Tongue (tissue), 2 donors: ENCODE measurements around the gene ADGRD2. TPM values are rescaled to one million over a fixed set of nuclear protein-coding genes. Genes with fewer than 3 reads are reported as not detected.

Experiments
- DNase-seq: peaks from one replicate; pipeline ENCODE4 v3.0.0-alpha.2; 2015
- total RNA-seq: library from RNA; depleted of rRNA; stranded (reverse); fragments of >200 nt; gene quantifications from one replicate; pipeline ENCODE4 v1.2.3, GENCODE V29; 2014

ADGRD2 gene
- total RNA-seq, 1 donor from 2014 or later, result not detected

DNA sequence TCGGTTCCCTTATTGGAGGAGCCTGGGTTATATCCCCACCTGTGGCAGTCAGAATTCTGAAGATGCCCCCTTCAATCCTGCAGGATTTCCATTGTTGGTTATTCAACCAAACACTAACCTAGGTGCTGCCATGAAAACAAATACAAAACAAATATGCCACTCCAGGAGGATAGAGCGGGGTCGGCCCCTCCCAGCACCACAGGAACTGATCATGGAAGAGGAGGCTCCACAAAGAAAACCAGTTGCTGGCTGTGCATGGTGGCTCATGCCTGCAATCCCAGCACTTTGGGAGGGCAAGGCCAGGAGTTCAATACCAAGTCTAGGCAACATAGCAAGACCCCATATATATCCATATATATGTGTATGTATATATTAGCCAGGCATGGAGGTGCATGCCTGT, 13.2 kb upstream of the ADGRD2 start:
- no peak for DNase-seq

DNA sequence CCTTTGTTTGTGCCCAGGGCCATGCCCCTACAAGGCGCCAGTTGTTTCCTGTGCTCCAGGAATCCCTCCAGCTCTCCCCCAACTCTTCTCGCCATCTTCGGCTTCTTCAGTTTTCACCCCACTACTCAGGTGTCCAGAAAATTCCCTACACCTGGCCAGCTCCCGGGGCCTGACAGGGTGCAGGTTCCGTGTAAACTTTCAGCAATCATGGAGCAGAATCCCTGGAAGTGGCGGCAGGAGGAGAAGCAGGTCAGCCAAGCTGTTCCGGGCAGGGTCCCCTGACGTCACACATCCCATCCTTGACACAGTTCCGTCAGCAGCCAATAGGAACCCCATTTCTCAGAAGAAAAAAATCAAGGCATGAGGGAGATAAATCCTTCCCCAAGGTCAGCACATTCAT, 12.2 kb upstream of the ADGRD2 start:
- DNase-seq, result no peak

GRCh38 chr9:124439086-124439485, 11.2 kb upstream of the ADGRD2 start:
- no peak for DNase-seq

- DNase-seq, result no peak
Observed at GRCh38 chr9:124439686-124440243, 10.5 kb upstream of the ADGRD2 start.

- DNase-seq, result no peak
Observed at GRCh38 chr9:124440786-124441185, 9.5 kb upstream of the ADGRD2 start.

DNA sequence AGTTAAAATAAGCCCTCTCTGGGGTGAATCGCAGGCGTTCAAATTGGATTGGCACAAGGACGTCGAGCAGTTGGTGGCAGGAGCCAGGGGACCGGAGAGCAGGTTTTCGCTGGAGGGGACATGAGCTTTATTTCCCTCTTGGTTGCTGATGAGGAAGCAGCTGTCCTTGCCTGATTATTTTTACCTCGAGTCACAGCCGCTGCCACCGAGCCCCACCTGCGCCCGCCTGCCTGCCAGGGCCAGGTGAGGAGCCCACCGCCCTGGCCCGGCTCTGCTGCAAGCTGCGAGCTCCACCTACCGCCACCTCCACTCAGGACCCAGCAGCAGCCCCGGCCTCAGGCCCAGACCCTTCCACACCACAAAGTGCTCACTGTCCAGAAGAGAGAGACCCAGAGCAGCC, 9.0 kb upstream of the ADGRD2 start:
- no peak for DNase-seq

- no peak for DNase-seq
Observed at GRCh38 chr9:124442379-124442778, 7.9 kb upstream of the ADGRD2 start.

- no peak for DNase-seq
Observed at GRCh38 chr9:124442826-124443225, 7.4 kb upstream of the ADGRD2 start.

DNA sequence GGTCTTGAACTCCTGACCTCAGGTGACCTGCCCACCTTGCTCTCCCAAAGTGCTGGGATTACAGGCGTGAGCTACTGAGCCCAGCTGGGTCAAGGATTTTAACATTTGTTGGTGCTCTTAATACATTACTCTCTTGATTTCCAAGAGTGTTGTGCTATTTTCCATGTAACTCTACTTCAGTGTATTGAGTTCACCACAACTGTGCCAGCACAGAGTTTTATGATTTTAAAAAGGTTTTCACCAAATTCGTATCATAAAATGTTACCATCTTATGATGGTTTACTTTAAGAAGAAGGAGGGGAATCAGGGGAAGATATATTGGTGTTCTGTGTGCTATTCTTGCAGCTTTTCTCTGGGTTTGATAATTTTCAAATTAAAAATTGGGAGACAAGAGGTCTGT, 6.6 kb upstream of the ADGRD2 start:
- no peak for DNase-seq

DNA sequence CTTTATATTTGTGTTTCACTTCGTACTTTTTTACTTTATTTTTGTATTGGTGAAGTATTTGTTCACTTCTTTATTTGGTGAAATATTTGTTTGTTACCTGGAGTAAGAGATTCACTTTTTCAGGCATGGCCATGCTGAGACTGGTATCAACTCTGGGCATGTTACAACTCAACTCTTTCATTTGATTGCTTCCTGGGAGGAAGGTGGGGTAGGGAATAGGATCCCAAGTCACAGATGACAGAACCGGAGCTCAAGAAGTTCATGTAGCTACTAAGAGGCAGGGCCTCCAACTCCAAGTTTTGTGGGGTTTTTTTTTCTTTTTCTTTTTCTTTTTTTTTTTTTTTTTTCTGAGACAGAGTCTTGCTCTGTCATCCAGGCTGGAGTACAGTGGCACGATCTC, 6.1 kb upstream of the ADGRD2 start:
- no peak for DNase-seq

DNA sequence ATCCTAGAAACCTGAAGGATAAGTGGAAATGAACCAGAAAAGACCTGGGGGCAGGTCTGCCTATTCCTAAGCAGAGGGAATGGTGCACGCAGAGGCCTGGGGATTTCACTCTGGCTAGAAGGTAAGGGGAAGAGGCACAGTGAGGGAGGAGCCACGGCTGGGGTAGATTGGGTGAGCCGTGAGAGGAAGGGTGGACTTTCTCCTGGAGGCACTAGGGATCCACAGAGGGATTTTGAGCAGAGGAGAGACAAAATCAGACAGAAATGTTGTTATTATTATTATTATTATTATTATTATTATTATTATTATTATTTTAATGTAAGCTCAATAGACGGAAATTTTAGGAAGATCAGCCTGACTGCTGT, 3.0 kb upstream of the ADGRD2 start:
- no peak for DNase-seq

- no peak for DNase-seq
Observed at GRCh38 chr9:124448019-124448418, 2.2 kb upstream of the ADGRD2 start.

- no peak for DNase-seq
Observed at GRCh38 chr9:124449381-124450151, 685 bp upstream of the ADGRD2 start.

GRCh38 chr9:124450931-124451661, 845 bp downstream of the ADGRD2 start:
- no peak for DNase-seq

DNA sequence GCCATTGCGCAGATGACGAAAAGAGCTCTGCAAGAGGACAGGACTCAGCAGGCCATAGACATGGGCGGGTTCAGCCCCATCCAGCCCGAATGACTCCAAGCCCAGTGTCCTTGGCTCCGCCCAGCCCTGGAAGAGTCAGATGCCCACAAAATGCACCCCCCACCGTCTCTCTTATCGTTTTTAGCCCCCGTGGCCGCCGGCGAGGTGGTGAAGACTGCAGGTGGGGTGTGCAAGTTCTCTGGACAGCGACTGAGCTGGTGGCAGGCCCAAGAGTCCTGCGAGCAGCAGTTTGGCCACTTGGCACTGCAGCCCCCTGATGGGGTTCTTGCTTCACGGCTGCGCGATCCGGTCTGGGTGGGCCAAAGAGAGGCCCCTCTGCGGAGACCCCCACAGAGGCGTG, 2.1 kb downstream of the ADGRD2 start:
- DNase-seq, result no peak

GRCh38 chr9:124452841-124453585, 2.8 kb downstream of the ADGRD2 start:
- DNase-seq, result no peak

- no peak for DNase-seq
Observed at GRCh38 chr9:124453586-124454191, 3.4 kb downstream of the ADGRD2 start.

DNA sequence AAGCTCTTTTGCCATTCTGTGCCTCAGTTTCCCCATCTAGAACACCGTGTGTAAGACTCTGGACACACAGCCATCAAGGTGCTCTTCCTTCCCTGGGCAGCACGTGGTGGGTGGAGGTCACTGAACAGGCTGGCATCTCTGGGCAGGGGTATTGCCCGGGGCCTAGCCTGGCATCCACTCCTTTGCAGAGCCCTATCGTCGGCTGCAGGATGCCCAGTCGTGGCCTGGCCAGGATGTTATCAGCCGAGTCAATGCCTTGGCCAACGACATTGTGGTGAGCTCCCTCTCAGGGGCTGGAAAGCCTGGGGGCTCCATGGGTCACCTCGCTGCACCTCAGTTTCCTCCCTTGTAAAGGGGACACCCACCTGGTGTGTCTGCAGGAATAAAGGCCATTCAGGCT, 4.0 kb downstream of the ADGRD2 start:
- no peak for DNase-seq

DNA sequence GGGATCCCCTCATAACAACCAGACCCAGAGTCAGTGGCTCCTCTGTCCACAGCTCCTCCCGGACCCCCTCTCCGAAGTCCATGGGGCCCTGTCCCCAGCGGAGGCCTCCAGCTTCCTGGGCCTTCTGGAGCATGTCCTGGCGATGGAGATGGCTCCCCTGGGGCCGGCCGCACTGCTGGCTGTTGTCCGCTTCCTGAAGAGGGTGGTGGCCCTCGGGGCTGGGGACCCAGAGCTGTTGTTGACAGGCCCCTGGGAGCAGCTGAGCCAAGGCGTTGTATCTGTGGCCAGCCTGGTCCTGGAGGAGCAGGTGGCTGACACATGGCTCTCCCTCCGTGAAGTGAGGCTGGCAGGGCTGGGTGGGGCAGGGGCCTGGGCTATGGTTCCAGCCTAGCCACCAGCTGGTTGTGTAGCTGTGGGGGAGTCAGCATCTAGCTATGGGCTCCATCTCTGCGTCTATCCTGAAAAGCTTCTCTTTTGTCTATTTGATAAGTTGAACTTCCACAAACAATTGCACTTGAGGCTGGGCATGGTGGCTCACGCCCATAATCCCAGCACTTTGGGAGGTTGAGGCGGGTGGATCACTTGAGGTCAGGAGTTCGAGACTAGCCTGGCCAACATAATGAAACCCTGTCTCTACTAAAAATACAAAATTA, 4.7 kb downstream of the ADGRD2 start:
- DNase-seq, result no peak

DNA sequence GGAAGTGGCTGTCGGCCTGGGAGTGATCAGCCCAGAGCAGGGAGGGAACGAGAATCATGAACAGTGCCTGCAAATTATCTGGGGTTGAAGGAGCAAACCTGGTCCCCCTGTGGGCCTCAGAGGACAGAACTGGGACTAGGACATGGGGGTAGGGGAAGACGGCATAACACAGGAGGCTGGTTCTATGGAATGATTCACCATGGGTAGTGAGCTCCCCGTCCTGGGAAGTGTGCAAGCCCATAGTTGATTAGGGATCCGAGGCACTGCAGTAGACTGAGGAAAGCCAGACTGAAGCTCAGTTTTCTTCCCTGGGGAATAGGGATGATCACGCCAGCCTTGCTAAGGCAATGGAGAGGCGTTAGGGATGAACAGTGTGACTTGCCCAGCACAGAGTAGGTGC, 5.6 kb downstream of the ADGRD2 start:
- DNase-seq, result no peak

DNA sequence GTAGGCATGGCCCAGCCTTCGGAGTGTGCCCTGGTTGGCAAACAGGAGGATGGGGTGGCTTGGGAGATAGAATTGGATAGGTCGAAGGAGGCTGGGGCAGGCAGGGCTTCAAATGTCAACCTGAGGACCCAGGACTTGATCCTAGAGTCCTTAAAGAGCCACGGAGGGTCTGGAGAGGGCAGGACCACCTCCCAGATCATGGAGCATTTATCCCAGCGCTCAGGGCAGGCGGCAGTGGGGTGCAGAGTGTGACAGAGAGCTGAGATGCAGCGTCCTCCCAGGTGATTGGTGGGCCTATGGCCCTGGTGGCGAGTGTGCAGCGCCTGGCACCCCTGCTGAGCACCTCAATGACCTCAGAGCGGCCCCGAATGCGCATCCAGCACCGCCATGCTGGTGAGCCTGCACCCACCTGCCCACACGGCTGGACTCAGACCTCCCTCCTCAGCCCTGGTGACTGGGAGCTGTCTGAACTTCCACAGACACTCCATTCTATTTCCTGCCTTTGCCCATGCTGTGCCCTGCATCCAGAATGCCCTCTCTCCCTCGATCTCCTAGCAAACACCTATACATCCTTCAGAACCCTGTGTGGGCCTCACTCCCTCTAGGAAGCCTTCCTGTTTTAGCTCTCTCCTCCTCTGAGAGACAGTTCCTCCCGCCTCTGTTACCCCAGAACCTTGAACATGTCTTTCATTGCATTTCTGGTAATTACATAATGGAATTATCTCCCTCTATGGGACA, 6.3 kb downstream of the ADGRD2 start:
- DNase-seq, result no peak
